AG09309 (cell line): Measurements from ENCODE around the gene TBC1D24.
A peak's percentile ranks its signal among the peaks of the same experiment; 100 is the strongest.
"Not testable (repeated sequence)": the region's sequence is repeated elsewhere in the genome, so short reads cannot be mapped to it uniquely, and the experiment has no call there.

ENCODE experiments used
- DNase-seq: peaks from one replicate; pipeline ENCODE4 v3.0.0-alpha.2; 2010; ENCODE audit warnings: low read depth
- H3K4me3 ChIP-seq: 2 replicates; pipeline ENCODE4 v1.5.1; 2011; ENCODE audit warnings: mild to moderate bottlenecking, low read depth, low read length, moderate library complexity; ENCODE audit not compliant: control insufficient read depth
- CTCF ChIP-seq: IDR thresholded peaks from 2 replicates; pipeline ENCODE4 v1.5.1; 2011; ENCODE audit warnings: mild to moderate bottlenecking, low read depth, low read length, inconsistent platforms; ENCODE audit not compliant: insufficient read depth, control insufficient read depth; ENCODE audit errors: missing control alignments

Gene TBC1D24

GRCh38 chr16:2475413-2476344 lies 752 bp downstream of the TBC1D24 start:
- TF ChIP-seq CTCF: no peak
- peak overlapping the region; percentile 41 for H3K4me3 ChIP-seq
- DNase-seq: no peak

- H3K4me3 ChIP-seq: no peak overlapping the region
Observed at GRCh38 chr16:2476345-2476720, 1.4 kb downstream of the TBC1D24 start.

GRCh38 chr16:2476741-2477140 lies 1.8 kb downstream of the TBC1D24 start:
- TF ChIP-seq CTCF: no peak
- H3K4me3 ChIP-seq: no peak overlapping the region
- no peak for DNase-seq

More at GRCh38 chr16:2476345-2476720, 1.4 kb downstream of the TBC1D24 start:
- TF ChIP-seq CTCF: no peak
- DNase-seq: no peak

GRCh38 chr16:2477327-2477726 lies 2.4 kb downstream of the TBC1D24 start:
- no peak for DNase-seq
- H3K4me3 ChIP-seq: no peak overlapping the region
- no peak for TF ChIP-seq CTCF

GRCh38 chr16:2478279-2478678 lies 3.4 kb downstream of the TBC1D24 start:
- no peak for DNase-seq
- TF ChIP-seq CTCF: no peak
- no peak overlapping the region for H3K4me3 ChIP-seq

- DNase-seq, H3K4me3 ChIP-seq: not testable (repeated sequence)
Observed at GRCh38 chr16:2479996-2480395, 5.1 kb downstream of the TBC1D24 start.

GRCh38 chr16:2480948-2481347 lies 6.0 kb downstream of the TBC1D24 start:
- H3K4me3 ChIP-seq: no peak overlapping the region
- DNase-seq: no peak
- no peak for TF ChIP-seq CTCF
